ENCODE data around the gene OTOGL.
"Not testable (repeated sequence)": the region's sequence is repeated elsewhere in the genome, so short reads cannot be mapped to it uniquely, and the experiment has no call there.

OTOGL gene

DNA sequence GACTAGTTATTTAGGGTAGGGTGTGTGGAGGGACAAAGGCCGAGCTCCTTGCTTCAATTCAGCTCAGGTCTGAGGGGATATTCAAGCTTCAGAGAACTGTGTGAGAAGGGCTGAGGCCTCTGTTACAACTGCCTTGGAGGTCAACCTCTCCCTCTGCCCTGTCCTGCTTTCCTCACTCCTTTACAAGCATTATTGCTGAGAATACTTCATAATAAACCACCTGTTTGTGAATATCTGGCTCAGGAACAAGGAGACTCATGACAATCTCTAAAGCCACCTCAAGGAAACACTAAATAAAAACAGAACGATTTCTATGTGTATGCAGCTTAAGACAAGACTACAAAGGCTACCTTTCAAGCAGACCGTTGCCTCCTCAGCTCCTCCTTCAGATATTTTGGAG, 21.7 kb downstream of the OTOGL start:
- no peak overlapping the region for H3K4me3 ChIP-seq (ENCODE audit: low read depth, low read length)
- TF ChIP-seq, protein P1, sequence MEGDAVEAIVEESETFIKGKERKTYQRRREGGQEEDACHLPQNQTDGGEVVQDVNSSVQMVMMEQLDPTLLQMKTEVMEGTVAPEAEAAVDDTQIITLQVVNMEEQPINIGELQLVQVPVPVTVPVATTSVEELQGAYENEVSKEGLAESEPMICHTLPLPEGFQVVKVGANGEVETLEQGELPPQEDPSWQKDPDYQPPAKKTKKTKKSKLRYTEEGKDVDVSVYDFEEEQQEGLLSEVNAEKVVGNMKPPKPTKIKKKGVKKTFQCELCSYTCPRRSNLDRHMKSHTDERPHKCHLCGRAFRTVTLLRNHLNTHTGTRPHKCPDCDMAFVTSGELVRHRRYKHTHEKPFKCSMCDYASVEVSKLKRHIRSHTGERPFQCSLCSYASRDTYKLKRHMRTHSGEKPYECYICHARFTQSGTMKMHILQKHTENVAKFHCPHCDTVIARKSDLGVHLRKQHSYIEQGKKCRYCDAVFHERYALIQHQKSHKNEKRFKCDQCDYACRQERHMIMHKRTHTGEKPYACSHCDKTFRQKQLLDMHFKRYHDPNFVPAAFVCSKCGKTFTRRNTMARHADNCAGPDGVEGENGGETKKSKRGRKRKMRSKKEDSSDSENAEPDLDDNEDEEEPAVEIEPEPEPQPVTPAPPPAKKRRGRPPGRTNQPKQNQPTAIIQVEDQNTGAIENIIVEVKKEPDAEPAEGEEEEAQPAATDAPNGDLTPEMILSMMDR (IDR thresholded peaks at IDR 0.05; ENCODE audit: insufficient read depth, low read depth, low read length, missing control alignments): no peak
- no peak for DNase-seq (ENCODE audit: low read depth)

DNA sequence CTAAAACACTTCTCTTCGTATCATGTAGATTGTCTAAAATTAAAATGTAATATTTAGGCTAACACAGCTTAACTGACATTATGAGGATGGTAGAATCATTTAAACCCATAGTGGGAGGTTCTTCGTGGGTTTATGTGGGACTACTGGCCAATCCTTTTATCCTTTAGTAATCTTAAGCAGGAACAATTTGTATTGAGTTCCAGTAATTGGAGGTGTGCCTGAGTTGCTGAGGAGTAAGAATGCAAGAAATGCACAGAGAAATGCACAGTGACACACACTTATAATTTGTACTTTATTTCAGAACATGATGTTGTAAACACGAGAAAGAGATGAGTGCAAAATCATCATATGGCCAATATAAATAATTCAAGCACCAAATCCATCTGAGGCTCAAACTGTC, 22.3 kb downstream of the OTOGL start:
- H3K4me3 ChIP-seq (ENCODE audit: low read depth, low read length): no peak overlapping the region
- no peak for DNase-seq (ENCODE audit: low read depth)
- TF ChIP-seq, protein P1 (IDR thresholded peaks at IDR 0.05; ENCODE audit: insufficient read depth, low read depth, low read length, missing control alignments): no peak

DNA sequence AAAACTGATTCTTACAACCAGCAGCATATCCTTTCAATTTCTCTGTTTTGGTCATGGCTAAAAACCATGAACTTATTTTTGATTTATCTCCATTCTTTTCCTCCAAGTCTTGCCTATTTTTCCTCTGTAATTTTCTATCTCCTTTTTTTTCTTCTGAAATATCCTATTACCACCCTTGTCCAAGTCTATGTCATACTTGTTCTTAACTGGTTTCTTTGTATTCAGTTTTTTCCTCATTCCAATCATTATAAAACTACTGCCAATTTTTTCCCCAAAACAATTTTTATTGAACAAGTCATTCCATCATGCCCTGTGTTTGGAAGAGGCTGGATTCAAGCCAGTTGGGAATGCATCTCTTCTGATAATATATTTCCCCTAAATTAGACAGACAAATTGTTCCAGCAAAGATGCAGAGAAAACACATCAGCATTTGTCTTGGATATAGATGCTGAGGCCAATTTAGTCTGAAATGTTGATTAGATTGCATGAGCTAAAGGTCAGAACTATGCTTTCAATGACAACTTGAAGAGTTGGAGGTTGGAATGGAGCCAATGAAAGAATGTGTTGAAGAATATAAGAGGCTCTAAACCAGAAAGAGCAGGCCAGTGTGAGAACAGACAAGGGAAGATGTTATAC, 30.7 kb downstream of the OTOGL start:
- no peak overlapping the region for H3K4me3 ChIP-seq (ENCODE audit: low read depth, low read length)
- TF ChIP-seq, protein P1 (IDR thresholded peaks at IDR 0.05; ENCODE audit: insufficient read depth, low read depth, low read length, missing control alignments): no peak
- DNase-seq (ENCODE audit: low read depth): no peak

DNA sequence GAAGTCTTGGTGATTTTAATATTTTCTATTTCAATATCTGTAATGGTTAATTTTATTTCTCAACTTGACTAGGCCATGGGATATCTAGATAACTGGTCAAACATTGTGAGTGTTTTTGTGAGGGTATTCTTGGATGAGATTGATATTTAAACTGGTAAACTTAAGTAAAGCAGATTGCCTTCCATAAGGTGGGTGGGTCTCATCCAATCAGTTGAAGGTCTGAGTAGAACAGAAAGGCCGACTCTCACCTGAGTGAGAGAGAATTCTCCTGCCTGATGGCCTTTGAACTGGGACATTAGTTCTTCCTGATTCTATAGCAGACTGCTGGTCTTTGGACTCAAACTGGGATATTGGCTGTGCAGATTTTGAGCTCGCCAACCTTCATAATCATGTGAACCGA, 36.3 kb downstream of the OTOGL start:
- no peak overlapping the region for H3K4me3 ChIP-seq (ENCODE audit: low read depth, low read length)
- no peak for DNase-seq (ENCODE audit: low read depth)
- TF ChIP-seq, protein P1 (IDR thresholded peaks at IDR 0.05; ENCODE audit: insufficient read depth, low read depth, low read length, missing control alignments): no peak

DNA sequence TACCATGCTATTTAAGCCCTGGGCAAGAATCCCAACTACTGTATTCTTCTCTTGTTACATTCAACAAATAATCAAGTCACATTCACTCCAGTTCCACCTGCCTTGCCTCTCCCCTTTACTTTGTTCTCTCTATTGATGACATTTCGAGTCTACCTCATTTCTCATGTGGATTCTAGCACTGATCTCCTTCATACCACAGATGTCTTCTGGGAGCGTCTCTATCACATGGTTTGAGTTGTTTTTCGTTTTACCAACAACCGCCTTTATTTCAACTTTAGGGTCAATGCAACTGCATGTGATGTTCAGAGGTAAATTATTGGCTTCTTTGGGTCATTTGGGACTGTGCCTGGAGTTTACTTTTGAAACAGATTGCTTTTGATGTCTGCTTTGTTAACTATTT, 40.7 kb downstream of the OTOGL start:
- no peak for DNase-seq (ENCODE audit: low read depth)
- TF ChIP-seq, protein P1 (IDR thresholded peaks at IDR 0.05; ENCODE audit: insufficient read depth, low read depth, low read length, missing control alignments): no peak
- no peak overlapping the region for H3K4me3 ChIP-seq (ENCODE audit: low read depth, low read length)

DNA sequence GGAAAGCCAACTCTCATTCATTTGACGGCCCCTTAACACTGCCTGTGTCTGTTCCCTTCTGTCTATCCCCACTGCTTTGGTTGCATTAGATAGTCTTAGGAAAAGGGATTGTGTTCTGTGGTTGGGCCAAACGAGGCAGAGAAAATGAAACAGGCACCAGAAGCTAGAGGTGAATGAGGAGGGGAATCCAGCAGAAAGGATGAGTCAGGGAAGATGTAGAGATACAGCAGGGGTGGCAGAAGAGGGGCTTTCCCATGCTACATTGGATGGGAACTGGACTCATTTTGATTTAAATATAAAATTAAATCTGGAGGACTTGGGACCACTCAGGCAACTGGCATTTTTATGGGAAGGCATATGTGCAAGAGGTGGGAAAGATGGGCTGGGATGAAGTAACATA, 43.3 kb downstream of the OTOGL start:
- TF ChIP-seq, protein P1 (IDR thresholded peaks at IDR 0.05; ENCODE audit: insufficient read depth, low read depth, low read length, missing control alignments): no peak
- no peak overlapping the region for H3K4me3 ChIP-seq (ENCODE audit: low read depth, low read length)

DNA sequence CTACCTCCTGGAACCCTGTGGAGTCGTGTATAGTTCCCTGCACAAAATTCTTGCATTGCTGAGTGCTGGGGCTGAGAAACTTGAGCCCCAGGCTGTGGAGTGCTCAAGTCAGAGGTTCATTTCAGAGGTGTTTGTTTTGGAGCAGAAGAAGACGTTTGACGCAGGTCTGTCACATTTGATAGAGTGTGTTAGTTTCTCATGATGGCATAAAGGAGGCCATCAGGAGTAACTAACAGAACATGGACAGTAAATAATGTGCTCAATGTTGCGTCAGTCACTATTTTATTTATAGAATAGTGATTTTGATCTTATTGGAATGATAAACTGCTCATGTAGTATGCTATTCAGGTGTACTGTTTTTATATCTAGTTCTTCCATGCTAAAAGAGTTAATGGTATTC, 44.2 kb downstream of the OTOGL start:
- H3K4me3 ChIP-seq (ENCODE audit: low read depth, low read length): no peak overlapping the region

More for the DNA sequence above, 43.3 kb downstream of the OTOGL start:
- no peak for DNase-seq (ENCODE audit: low read depth)

DNA sequence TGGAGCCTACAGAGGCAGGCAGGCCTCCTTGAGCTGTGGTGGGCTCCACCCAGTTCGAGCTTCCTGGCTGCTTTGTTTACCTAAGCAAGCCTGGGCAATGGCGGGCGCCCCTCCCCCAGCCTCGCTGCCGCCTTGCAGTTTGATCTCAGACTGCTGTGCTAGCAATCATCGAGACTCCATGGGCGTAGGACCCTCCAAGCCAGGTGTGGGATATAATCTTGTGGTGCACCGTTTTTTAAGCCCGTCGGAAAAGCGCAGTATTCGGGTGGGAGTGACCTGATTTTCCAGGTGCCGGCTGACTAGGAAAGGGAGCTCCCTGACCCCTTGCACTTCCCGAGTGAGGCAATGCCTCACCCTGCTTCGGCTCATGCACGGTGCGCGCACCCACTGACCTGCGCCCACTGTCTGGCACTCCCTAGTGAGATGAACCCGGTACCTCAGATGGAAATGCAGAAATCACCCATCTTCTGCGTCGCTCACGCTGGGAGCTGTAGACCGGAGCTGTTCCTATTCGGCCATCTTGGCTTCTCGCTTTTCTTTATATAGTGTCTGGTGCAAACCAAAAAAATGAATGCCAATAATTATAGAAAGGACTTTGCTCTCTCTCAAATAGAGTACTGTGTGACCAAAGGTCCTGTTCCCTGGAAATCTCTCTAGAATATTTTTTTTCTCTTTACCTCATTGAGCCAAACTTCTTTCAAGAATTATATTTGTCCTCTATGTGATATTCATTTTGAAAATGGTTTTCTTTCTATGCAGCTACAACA, 50.4 kb downstream of the OTOGL start:
- H3K4me3 ChIP-seq (ENCODE audit: low read depth, low read length): not testable (repeated sequence)

More for the DNA sequence above, 44.2 kb downstream of the OTOGL start:
- TF ChIP-seq, protein P1 (IDR thresholded peaks at IDR 0.05; ENCODE audit: insufficient read depth, low read depth, low read length, missing control alignments): no peak
- no peak for DNase-seq (ENCODE audit: low read depth)

More for the DNA sequence above, 50.4 kb downstream of the OTOGL start:
- DNase-seq (ENCODE audit: low read depth): not testable (repeated sequence)
